ENCODE measurements around the gene BEND4.
"Not testable (repeated sequence)": the region's sequence is repeated elsewhere in the genome, so short reads cannot be mapped to it uniquely, and the experiment has no call there.

BEND4 gene
- total RNA-seq = 0.62 to 4.2 (median 3.0) reads per million in 4 experiments

DNA sequence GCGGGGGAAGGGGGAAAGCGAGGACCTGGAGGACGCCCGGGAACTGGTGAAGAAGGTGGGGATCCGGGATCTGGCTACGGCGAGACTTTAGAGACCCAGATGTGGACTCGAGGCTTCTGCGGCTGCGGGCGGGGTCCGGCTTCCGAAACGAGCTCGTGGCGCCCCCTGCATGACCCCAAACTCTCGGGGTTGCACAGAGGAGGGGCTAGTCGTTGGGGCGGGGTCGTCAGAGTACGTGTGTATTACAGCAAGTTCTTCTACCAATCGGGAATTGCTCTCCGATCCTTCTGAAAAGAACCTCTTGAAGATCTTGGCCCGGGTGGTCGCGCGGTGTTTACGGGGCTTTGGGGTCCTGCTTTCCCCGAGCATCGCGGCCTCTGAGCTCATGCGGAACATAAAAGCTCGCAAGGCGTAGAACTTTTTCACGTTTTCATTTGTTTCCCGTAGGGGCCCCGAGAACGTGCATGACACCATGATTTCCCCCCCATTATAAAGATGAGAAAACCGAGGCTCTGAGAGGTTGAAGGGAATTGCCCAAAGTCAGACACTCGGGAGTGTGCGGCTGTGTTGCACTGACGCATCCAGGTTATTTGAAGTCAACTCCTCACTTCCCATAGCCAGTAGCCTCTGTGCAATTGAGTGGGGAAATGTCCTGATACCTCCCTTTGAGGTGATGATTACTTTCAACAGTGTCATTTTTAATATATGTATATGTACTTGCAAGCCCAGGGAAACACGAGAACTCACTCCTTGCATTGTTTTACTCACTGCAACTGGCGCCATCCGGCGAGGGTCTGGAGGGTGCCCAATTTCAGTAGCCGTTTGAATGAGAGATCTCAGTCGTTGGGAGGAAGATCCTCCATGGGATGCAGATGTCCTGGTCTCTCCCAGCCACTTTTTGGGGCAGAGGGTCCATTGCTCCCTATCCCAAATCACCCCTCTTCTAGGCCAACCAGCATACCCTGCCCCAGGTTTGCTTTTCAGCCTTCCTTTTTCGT is at the start of gene BEND4:
TSS of gene BEND4 (minus strand) at position 149 of the 998 bp plus-strand sequence. CDS start 512 bp downstream, outside the sequence.
- DNase-seq = no peak

DNA sequence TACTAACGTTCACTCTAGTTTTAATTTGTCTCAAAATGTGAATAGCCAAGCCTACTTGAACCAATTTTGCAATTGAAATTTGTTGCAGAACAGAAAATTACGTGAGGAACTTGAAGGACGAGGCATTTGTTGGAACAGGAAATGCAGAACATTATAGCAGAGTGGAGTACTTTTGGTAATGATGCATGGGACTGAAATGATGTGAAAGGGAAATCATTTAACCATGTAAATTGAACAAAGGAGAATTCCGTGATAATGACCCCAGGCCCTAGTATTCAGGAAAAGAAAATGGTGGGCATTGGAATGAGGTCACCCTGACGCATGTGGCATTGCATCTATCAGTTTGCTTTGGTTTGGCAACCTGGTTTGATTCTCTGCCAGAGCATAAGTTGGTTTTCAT is 44.9 kb upstream of the BEND4 start:
- DNase-seq = no peak

DNA sequence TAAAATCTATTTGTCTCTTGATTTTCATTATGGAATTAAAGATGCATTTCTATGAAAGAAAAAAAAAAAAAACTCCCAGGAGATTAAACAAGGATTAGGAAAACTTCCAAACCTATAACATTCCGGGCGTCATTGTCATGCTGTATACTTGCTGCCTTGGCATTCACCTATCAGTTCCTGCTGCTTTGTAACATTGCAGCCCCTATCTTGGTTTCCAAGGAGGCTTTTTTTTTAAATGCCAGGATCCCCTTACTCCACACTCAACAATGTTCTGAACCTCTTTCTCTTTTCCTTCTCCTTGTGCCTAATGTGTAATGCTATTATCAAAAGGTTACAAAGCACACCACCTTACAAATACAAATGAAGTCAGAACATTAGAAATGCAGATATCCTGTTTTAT is 20.5 kb upstream of the BEND4 start:
- no peak for DNase-seq

DNA sequence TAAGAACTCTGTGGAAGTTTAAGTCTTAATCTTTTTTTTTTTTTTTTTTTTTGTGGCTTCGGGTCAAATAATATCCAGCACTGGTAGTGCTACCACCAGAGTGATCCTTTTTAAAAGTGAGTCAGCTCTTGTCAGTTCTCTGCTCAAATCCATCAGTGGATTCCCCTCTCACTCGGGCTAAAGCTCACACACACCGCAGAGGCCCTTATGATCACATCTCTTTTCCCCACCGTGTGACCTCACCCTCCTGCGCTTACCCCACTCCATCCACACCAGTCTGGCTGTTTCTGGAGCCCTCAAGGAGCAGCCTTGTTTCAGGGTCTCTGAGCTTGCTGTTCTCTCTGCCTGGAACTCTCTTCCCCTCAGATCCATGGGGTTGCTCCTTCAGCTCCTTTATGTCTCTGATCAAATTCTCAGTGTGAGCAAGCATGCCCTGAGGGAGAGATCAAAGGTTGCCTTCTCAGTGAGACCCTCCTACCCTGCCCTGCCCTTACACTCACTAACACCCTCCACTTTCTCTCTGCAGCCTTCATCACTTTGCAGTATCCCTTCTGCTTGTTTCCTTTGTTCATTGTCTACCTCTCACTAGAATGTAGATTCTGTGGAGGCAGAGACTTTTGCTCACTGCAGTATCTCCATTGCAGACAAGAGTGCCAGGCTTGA is 19.8 kb upstream of the BEND4 start:
- no peak for DNase-seq

DNA sequence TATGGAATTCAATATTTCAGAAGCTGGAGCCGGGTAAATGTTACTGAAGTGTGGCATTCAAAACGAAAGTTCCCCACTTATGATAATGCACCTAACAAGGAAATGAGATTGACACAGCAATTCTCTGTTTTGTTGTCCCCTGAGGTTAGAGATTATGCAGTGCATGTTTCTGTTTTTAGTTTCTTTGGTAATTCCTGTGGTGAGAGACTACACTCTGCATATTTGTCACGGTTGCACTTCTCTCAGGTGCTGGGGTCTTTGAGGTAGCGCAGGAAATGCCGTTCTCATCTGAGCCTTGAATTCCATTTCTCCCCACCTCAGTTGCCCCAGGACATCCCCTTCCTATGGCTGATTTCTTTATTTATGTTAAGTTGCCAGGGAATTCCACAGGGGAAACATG is 15.3 kb upstream of the BEND4 start:
- DNase-seq = no peak

DNA sequence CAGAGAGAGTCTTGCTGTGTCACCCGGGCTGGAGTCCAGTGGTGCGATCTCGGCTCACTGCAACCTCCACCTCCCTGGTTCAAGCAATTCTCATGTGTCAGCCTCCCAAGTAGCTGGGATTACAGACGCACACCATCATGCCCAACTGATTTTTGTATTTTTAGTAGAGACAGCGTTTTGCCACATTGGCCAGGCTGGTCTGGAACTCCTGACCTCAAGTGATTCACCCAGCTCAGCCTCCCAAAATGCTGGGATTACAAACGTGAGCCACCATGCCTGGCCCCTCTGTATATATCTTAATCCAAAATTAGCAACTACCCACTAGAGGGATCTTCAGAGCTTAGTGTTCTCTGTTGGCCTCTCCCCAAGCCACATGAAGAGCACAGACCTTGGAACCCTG is 13.7 kb upstream of the BEND4 start:
- not testable (repeated sequence) for DNase-seq

DNA sequence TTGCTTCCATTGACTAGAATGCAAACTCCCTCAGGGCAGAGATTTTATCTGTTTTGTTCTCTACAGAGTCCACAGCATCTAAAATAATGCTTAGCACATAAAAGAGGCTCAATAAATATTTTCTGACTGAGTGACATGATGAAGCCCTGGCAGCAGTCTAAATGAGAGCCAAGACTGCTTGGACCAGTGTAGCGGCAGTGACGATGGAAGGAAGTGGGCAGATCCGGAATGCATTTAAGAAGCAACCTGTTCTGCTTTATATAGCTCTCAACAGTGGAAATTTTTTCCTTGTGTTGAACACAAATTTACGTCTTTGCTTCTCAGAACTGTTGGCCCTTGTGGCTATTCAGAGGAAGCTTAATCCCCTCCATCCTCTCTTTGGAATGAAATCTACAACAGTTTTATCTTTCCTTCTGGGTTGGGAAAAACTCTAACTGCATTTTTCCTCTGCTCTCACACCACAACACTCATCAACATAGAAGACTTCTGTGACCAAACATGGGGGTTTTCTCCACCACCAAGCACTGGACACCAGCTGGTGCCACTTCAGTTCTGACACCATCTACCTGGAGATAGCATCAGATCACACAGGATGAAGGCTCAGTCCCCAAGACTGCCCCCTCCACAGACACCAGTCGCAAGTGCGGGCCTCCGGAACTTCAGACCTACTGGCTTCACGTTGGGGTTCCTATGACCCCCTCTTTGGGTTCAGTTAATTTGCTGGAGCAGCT is 7.0 kb upstream of the BEND4 start:
- DNase-seq = no peak

DNA sequence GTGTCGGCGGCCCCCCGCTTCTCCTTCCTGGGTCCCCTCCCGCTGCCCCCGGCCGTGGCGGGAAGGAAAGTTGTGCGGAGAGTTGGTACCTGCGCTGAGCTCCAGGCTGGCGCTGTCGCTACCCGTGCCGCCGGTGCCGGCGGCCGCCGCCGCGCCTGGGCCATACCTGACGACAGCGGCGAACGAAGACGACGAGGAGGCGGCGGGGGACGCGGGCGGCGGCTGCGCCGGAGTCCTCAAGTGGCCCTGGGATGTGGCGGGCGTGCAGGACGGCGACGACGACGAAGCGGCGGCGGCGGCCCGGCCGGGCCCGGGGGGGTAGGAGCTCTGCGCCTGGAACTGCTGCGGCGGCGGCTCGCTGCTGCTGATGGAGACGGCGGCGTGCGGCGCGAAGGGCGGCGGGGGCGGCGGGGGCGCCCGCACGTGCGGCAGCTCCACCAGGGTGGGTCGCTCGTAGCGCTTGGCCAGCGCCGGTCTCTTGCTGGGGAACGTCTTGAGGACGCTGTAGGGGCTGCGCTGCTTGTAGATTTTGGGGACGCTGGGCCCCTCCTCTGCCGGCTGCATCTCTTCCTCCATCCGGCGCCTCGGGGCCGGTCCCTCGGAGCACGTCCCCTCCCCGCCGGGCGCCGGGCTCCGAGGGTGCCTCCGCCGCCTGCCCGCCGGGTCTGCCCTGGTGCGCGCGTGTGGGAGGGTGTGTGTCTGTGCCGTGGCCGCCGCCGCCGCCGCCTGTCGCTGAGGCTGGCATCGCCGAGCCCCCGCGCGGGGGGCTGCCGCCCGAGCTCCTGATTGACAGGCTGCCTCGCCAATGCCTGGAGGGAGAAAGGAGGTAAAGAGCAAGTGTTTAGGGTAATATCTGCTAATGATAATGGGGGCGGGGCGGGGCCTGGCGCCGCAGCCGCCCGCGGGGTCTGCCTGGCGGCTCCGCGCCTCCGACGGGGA is 618 bp downstream of the BEND4 start:
- no peak for DNase-seq

DNA sequence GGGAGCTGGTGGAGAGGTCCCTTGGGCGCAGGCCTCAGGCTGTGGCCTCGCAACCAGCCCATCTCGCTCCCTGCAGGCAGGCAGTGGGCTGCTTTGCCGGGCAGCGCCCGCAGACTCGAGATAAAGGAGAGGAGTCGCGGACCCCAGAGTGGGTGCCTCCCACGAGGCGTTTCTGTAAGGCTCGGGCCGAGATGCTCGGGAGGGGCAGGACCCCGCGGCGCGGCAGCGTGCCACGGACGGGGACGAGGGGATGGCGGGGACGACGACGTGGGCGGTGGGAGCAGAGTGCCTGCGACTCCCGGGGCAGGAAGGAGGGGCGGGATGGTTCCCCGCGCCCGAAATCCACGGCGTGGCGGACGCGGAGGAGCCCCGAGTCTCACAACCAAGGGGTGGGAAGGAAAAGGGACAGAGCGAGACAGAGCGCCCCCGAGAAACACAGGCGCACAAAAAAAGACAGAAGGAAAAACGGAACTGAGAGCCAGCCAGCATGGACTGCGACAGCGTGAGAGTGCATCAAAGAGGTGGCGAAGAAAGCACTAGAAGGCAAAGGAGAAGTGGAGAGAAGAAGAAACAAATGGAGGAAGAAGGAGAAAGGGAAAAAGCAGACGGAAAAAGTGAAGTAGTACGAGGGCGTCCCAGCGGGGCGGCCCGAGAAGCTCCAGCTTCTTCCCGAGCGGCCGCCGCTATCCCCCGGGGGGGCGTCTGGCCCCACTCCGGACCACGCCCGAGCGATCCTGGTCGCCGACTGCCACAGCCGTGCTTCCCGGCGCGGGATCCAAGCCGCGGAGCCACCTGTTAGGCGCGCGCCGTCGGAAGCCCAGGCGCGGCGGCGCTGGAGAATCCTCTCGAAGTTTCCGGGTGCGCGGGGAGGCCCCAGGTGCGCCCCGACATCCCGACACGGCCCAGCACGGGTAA is 1.5 kb downstream of the BEND4 start:
- DNase-seq = no peak

DNA sequence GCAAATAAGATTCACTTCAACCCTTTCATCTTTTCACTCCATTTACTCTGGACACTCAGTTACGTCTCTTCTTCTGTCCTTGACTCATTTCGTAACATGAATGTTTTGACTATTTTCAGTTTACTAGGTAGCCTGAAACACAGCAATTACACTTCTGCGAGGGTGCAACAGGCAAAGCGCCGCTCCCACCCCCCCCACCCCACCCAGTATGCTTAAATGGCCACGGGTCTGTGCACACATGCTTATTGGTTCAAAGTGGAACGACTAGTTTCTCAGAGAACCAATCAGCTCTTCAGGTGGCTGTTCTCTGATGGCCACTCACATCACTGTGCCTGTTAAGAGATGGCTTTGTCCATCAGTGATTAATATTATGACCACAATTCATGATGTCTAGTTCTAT is 3.5 kb downstream of the BEND4 start:
- no peak for DNase-seq

DNA sequence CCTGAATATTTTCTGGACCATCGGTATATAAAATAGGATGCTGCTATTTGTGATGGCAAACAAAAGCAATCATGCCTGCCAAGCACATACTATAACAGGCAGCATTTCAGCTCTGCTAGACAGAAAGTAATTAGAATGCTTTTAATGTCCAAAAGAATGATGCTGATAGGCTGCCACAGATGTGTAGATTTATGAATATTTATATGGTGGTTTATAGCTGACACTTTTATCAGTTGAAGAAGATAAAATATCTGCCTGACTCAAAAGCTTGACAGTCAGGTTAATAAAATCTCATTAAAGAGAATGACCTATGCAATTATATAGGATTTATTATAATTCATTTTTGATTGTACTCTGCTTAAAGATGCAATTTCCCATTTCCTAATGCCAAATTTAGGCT is 4.0 kb downstream of the BEND4 start:
- no peak for DNase-seq

DNA sequence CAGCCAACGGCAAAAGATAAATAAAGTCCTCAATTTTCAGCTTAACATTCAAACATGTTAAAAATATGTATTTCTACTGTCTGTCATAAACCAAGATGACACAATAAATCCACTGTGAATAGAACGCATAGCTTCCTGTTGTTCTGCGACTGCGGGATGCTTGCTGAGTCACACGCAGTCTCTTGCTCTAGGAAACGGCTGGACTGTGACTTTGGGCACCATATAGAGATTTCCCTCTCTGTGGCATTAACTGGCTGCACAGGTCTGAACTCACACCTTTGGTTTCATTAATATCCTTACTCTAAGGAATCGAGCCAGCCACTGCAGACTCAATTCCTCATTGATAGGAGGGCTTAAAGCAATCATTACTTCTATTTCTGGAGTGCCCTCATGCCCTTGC is 8.4 kb downstream of the BEND4 start:
- DNase-seq = no peak

DNA sequence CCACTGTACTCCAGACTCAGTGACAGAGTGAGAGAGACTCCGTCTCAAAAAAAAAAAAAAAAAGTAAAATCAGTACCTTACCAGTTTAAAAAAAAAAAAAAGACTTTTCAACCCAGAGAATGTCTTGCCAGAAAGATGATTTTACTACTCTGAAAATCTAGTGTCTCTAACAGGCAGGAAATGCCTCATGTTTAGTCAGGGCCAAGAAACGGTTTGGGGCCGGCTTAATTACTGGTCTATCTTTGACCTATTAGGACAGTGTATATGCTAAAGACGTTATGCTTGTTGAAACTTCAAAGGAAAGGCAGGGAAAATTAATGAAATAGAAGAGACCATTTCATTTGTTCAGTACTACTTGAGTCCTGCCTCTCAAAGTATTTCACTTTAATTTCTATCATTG is 9.9 kb downstream of the BEND4 start:
- DNase-seq = no peak

DNA sequence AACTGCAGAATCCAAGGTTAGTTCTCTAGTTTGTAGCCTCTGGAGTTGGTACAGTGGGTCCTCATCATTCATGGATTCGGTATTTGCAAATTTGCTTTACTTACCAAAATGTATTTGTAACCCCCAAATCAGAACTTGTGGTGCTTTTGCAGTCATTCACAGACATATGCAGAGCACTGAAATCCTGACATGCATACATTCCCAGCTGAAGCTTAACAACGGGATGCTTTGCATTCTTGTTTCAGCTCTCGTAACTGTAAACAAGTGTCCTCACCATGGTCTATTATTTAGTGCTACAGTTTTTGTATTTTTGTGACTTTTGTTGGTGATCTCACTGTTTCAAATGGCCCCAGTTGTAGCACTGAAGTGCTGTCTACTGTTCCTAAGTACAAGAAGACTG is 16.1 kb downstream of the BEND4 start:
- no peak for DNase-seq

DNA sequence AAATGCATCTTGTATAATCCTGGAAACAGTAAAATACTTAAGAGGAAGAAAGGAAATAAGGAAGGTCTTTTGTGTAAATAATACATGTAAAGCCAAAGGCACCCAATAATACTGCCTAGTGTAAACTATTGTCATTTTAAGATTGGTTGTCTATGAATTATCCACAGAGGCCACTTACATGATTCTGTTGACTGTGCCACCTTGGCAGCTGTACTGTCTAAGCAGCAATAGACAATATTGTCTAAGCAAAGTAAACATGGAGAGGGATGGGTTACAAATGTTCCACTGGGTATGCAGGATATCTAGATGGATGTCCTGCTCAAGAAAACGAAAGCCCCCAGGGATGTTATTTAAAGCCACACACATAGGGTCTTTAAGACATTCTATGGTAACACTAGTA is 19.4 kb downstream of the BEND4 start:
- no peak for DNase-seq

DNA sequence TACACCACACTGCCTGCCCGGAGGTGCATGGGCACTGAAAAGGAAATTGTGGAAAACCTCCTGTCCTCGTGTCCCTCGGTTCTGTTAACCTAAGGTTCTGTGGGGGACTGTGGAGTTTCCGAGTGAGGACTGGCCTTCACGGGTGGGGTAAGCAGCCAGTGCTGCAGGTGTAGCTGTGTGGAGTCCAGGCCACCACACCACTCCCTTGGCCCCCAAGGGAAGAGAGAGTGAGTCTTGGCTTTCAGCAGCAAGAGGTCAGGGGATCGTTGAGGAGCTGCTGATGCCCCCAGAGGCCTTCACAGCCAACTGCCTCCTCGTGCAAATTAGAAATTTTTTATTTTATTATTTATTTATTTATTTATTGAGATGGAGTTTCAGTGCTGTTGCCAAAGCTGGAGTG is 20.4 kb downstream of the BEND4 start:
- no peak for DNase-seq

DNA sequence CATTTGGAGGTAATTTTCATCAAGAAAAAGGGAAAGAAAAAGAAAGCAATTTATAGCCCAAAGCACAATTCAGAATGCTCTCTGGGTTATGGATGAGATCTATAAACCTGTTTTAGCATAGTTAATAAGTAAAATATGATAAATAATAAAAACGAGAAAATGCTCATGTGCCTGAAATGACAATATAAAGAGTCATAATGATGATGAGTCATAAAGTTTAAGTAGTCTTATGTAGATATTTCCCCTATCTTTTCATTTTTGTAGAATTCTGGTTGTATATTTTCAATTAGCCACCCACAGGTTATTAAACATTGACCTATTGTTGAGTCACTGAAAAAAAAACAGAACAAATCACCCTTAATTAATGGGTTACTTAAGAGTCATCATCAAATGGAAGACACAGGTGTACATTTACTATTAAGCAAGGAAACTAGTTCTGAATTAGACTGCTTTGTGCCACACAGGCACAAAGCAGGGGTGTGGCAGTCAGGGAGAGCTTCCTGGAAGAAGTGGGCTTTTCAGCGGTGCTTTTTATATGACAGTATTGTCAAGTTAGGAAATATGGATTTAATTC is 29.3 kb downstream of the BEND4 start:
- no peak for DNase-seq

DNA sequence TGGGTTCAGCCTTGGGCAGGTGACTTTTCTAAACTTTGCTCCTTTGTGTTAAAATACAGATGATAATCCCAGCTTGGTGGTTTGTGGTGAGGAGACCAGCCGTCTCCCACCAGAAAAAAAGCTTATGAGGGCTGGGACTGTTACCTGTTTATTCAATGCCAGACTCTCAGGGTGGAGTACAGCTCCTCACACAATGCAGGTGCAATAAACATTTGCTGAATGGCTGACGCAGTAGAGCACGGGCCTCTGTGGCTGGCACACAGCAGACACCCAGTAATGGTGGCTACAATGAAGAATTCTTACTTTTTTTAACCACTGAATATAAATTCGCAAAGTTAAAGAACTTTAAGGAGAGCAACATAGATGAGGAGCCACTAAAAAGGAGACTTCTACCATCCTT is 30.2 kb downstream of the BEND4 start:
- no peak for DNase-seq

DNA sequence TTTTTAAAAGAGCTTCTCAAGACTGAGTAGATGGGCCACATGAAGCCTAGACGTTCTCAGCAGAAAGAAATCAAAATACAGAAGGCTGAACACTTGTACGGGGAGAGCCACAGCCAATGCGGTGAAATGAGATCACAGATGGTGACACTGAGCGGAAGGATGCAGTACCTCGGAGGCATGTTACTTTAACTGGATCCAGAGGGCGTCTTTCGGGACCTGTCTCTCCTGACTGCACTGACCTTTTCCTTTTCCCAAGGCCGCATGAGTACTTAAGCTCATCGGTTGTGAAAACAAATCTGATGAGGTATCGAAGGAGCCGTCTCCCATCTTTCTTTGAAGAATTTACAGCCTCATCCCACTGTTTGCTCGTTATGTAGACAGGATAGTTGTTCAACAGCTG is 32.6 kb downstream of the BEND4 start:
- DNase-seq = no peak

DNA sequence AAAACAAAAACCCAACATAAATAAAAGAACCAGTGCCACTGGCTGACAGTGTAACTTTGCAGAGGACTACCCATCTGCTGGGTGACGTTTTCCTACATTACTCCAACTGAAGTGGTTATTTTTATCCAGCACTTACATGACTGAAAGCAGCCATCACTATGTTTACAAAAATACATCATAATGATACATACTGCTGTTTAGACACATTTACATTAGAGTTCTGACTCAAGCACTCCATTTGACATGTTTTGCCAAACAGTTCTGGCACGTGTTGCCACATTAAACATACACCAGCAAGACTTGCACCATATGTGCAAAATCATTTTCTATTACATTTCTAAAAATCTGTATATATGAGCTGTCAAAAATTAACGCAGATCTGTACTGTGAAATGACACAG is 39.6 kb downstream of the BEND4 start:
- DNase-seq = no peak

DNA sequence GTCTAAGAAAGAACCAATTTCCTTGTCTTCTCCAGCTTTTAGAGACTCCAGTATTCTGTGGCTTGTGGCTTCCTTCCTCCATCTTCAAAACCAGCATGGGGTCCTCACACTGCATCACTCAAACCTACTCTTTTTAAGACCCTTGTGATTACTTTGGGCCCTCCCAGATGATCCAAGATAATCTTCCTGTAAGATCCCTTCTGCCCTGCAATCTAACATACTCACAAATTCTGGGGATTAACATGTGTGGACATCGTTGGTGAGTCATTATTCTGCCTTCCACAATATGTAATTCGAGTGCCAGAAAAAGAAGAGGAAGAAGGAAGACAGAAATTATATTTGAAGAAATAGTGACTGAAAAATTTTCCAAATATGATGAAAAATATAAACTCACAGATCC is 47.9 kb downstream of the BEND4 start:
- DNase-seq = no peak

Measured in effector CD8-positive, alpha-beta T cell (primary cell).